Epithelial cell of esophagus (primary cell): Measurements from ENCODE around the gene CPT2.

Experiments
- DNase-seq: peaks from one replicate; pipeline ENCODE4 v3.0.0; 2010; ENCODE audit warnings: low read depth
- H3K4me3 ChIP-seq: 2 replicates; pipeline ENCODE4 v1.5.1; 2011; ENCODE audit warnings: mild to moderate bottlenecking, low read length, control low read depth
- TF ChIP-seq, protein P1 (sequence below): IDR thresholded peaks from 2 replicates; pipeline ENCODE4 v1.5.1; 2011; ENCODE audit warnings: low read depth, mild to moderate bottlenecking, low read length, control low read depth, inconsistent platforms; ENCODE audit not compliant: insufficient read depth; ENCODE audit errors: missing control alignments

The CPT2 gene

DNA sequence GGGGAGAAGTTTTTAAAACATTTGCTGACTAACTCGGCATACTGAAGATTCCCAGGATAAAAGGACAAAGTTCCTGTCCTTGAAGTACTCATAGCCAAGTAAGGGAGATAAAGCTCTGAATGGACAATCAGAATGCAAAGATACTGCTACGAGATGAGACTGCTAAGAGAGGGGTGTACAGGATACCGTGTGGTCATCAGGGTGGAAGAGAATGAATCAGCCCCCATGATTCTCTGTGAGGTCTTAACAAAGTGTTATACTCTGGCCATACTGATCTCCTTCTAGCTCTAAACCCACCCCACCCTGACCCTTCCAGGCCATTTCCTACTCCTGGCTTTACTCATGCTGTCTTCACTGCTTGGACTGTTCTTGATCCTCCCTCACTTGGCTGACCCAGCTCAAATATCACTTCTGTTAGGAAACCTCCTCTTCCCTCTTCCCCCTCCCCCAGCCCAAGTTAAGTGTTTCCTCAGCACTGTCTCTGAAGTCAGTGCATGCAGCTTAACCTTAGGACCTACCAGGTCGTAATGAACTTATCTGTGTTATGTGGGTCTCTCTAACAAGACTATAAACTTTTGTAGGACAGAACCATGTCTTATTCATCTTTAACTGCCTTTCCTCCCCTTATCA, 57.5 kb downstream of the CPT2 start:
- DNase-seq: no peak
- H3K4me3 ChIP-seq: no peak overlapping the region
- TF ChIP-seq, protein P1, sequence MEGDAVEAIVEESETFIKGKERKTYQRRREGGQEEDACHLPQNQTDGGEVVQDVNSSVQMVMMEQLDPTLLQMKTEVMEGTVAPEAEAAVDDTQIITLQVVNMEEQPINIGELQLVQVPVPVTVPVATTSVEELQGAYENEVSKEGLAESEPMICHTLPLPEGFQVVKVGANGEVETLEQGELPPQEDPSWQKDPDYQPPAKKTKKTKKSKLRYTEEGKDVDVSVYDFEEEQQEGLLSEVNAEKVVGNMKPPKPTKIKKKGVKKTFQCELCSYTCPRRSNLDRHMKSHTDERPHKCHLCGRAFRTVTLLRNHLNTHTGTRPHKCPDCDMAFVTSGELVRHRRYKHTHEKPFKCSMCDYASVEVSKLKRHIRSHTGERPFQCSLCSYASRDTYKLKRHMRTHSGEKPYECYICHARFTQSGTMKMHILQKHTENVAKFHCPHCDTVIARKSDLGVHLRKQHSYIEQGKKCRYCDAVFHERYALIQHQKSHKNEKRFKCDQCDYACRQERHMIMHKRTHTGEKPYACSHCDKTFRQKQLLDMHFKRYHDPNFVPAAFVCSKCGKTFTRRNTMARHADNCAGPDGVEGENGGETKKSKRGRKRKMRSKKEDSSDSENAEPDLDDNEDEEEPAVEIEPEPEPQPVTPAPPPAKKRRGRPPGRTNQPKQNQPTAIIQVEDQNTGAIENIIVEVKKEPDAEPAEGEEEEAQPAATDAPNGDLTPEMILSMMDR: no peak

DNA sequence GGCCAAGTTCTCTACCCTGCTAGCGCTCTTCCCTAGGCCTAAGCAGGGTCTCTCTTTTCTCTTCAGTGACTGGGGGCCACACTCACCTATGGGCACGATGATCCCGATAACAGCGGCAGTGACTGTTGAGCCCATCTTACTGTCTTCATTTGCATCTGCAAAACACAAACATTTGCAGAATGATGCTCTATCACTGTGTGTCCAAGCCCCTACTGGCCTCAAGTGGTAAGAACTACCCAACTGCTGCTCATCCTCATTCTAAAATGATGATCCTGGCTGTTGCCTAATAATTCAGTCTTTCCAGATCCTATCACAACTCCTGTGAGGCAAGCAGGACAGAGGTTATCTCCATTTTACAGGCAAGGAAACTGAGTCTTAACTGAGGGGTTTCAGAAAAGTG, 58.4 kb downstream of the CPT2 start:
- TF ChIP-seq, protein P1: no peak
- no peak for DNase-seq
- no peak overlapping the region for H3K4me3 ChIP-seq

DNA sequence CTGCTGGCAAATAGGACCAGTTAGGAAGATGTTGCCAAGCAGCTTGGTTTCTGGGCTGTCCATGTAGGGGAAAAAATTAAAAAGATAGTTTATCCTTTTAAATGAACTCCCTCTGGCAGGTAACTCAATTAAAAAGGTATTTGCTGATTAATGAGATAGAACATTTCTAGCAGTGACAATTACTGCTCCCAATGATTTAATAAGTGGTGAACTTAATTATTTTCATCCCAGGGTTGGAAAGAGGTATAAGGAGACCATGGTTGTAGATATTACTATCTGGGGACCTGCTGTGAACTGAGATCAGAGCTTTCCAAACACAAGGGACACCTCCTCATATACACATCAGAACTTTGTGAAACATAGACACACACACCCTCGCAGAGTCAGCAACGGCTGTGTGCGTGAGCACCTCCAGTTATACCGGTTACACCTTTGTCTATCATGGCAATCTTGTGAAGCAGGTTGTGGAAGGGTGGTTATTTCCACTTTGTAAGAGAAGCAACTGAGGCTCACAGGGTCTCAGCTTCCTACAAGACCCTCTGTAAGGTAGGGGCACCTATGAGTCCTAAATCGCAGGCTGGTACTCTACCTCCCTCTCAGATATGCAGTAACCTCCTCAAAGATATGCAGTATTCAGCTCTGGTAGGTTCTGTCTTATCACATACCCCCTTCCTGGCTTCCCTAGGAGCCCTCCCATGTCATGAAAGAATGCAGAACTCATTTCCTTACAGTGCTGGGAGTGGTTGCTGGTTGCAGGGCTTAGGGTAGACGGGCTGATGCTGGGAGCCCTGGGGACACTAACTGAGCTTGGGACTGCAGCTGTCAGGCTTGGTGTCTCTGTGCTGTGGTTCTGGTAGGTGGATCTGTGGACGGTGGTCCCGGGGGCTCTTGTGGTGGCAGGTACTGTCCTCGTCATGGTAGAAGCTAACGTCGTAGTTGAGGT, 60.2 kb downstream of the CPT2 start:
- TF ChIP-seq, protein P1: no peak
- DNase-seq: no peak
- no peak overlapping the region for H3K4me3 ChIP-seq

DNA sequence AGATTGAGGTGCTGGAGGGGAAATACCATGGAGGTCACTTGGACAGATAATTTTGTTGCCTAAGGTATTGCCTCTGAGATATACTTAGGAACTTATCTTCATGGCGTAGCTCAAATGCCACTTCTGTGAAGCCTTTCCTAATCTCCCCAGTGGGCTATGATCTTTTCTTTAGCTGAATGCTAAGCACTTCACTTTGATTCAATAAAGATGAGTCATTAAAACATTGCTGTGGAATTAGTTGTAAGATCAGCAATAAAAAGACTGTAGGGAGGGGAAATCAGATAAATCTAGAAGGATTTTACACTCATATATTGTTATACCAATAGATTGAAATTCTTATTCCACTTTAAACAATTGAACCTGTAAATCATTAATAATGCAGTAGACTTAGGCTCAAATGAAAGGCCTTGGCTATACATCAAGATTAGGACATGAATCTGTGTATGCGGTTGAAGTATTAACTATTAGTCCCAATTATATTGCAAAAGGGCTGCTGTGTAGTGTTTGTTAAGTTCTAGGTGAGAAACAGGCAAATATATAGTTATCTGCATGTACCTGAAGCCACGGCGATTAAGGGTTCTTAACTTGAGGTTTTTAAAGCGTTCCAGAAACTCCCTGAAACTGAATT, 60.9 kb downstream of the CPT2 start:
- no peak overlapping the region for H3K4me3 ChIP-seq
- DNase-seq: no peak
- TF ChIP-seq, protein P1: no peak

DNA sequence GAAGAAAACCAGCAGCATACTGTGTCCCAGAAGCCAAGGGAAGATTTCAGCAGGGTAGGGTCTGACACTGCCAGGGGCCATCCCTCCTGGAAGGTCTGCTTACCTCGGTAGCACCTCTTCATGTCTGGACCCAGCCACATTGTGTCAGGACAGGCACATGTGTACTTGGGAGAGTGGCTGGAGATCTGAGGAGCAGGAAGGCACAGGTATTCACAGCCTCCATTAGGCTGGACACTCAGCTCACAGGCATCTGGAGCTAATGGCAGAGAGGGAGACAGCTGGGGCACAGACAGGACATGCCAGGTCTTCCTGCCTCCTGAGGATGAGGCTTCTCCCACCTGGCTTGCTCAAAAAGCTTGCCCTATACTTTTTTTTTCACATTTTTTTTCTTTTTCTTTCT, 61.6 kb downstream of the CPT2 start:
- TF ChIP-seq, protein P1: no peak
- DNase-seq: peak; percentile 54
- no peak overlapping the region for H3K4me3 ChIP-seq

DNA sequence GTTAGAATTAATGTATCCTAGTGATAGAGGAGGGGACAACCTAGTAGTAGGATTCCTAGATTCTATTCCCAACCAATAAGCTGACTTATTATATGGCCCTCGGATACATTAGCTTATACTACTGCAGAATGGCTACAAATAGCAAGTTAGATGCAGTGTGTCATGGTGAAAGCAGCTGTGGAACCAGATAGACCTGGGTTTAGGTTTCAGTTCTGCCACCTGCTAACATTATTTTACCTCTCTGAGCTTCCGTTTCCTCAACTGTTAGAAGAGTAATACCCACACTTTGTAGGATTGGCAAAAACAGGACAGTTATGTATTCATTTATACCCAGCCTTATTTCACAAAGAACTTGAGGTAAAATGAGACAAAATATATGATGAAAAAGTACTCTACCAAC, 63.3 kb downstream of the CPT2 start:
- H3K4me3 ChIP-seq: no peak overlapping the region
- TF ChIP-seq, protein P1: no peak
- no peak for DNase-seq
